OCI-LY1 (cell line): ENCODE data around the gene BTBD7.
"Not testable (repeated sequence)": the region's sequence is repeated elsewhere in the genome, so short reads cannot be mapped to it uniquely, and the experiment has no call there.

Source experiments
- EZH2 ChIP-seq: fragments of 200-600 bp; sonication (generic), shearing (Covaris generic); IDR thresholded peaks from 2 replicates; pipeline ENCODE4 v1.8.0; 2017; ENCODE audit warnings: borderline replicate concordance, mixed run types, mild to moderate bottlenecking, antibody characterized with exemption, low read length, moderate library complexity, mixed read lengths
- TF ChIP-seq, protein P1 (sequence below): fragments of 200-600 bp; sonication (generic), shearing (Covaris generic); IDR thresholded peaks from 2 replicates; pipeline ENCODE4 v1.5.1; 2017; ENCODE audit warnings: mild to moderate bottlenecking, antibody characterized with exemption, low read length, moderate library complexity, mixed read lengths

DNA sequence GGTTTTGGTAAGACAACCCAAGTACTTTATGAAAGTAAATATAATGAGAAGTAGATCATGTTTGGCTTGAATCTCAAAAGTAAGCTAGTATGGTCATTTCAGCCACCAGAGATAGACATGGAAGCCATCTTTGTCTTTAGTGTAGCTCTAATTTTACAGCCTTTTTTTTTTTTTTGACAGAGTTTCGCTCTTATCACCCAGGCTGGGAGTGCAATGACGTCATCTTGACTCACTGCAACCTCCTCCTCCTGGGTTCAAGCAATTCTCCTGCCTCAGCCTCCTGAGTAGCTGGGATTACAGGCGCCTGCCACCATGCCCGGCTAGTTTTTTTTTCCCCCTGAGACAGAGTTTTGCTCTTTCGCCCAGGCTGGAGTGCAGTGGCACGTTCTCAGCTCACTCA, 22.0 kb upstream of the BTBD7 start:
- TF ChIP-seq, protein P1, sequence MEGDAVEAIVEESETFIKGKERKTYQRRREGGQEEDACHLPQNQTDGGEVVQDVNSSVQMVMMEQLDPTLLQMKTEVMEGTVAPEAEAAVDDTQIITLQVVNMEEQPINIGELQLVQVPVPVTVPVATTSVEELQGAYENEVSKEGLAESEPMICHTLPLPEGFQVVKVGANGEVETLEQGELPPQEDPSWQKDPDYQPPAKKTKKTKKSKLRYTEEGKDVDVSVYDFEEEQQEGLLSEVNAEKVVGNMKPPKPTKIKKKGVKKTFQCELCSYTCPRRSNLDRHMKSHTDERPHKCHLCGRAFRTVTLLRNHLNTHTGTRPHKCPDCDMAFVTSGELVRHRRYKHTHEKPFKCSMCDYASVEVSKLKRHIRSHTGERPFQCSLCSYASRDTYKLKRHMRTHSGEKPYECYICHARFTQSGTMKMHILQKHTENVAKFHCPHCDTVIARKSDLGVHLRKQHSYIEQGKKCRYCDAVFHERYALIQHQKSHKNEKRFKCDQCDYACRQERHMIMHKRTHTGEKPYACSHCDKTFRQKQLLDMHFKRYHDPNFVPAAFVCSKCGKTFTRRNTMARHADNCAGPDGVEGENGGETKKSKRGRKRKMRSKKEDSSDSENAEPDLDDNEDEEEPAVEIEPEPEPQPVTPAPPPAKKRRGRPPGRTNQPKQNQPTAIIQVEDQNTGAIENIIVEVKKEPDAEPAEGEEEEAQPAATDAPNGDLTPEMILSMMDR: not testable (repeated sequence)
- not testable (repeated sequence) for TF ChIP-seq EZH2
